Osteocyte (in vitro differentiated cells): Measurements from ENCODE around the gene PKD2L1. TPM values are rescaled to one million over a fixed set of nuclear protein-coding genes. Genes with fewer than 3 reads are reported as not detected.

Experiments used
- DNase-seq: peaks from one replicate; pipeline ENCODE4 v3.0.0; 2021; ENCODE audit warnings: mixed read lengths; ENCODE audit not compliant: unreplicated experiment; ENCODE audit errors: extremely low spot score
- H3K27ac Mint-ChIP-seq: one replicate; pipeline ENCODE4 v1.8.0; 2021; ENCODE audit warnings: mild to moderate bottlenecking, mixed read lengths; ENCODE audit not compliant: unreplicated experiment
- H3K27me3 Mint-ChIP-seq: one replicate; pipeline ENCODE4 v1.8.0; 2021; ENCODE audit warnings: mixed read lengths; ENCODE audit not compliant: unreplicated experiment
- H3K36me3 Mint-ChIP-seq: one replicate; pipeline ENCODE4 v1.8.0; 2021; ENCODE audit warnings: mixed read lengths; ENCODE audit not compliant: unreplicated experiment
- H3K4me1 Mint-ChIP-seq: one replicate; pipeline ENCODE4 v1.8.0; 2021; ENCODE audit warnings: mixed read lengths; ENCODE audit not compliant: unreplicated experiment
- H3K4me3 Mint-ChIP-seq: one replicate; pipeline ENCODE4 v1.8.0; 2021; ENCODE audit warnings: mild to moderate bottlenecking, moderate library complexity, mixed read lengths; ENCODE audit not compliant: unreplicated experiment
- H3K9me3 Mint-ChIP-seq: one replicate; pipeline ENCODE4 v1.8.0; 2021; ENCODE audit warnings: mixed read lengths; ENCODE audit not compliant: unreplicated experiment
- CTCF ChIP-seq: fragments of 200-600 bp; sonication (generic); IDR thresholded peaks from 2 replicates; pipeline ENCODE4 v1.5.0; 2021; ENCODE audit warnings: antibody characterized with exemption, mild to moderate bottlenecking, moderate library complexity
- total RNA-seq: library from RNA; stranded (reverse); gene quantifications from 2 replicates; pipeline ENCODE4 v1.2.1, GENCODE V29; 2021

The PKD2L1 gene
- total RNA-seq, 1 donor from 2014 or later: not detected

GRCh38 chr10:100325158-100325557 is 4.9 kb downstream of the PKD2L1 start:
- H3K4me3 Mint-ChIP-seq: no peak overlapping the region
- H3K27me3 Mint-ChIP-seq: peaks cover 66% of the 10 kb centered on the region

GRCh38 chr10:100319707-100320402 is 10.2 kb downstream of the PKD2L1 start:
- H3K27ac Mint-ChIP-seq: no peak overlapping the region
- no peak for TF ChIP-seq CTCF
- H3K36me3 Mint-ChIP-seq: no peaks in the 10 kb centered on the region
- H3K27me3 Mint-ChIP-seq: peaks cover 42% of the 10 kb centered on the region
- H3K4me3 Mint-ChIP-seq: no peak overlapping the region
- DNase-seq: no peak
- H3K9me3 Mint-ChIP-seq: no peaks in the 10 kb centered on the region
- peaks cover 8% of the 10 kb centered on the region for H3K4me1 Mint-ChIP-seq

More at GRCh38 chr10:100325158-100325557, 4.9 kb downstream of the PKD2L1 start:
- no peak for TF ChIP-seq CTCF
- no peaks in the 10 kb centered on the region for H3K4me1 Mint-ChIP-seq
- H3K27ac Mint-ChIP-seq: no peak overlapping the region
- H3K9me3 Mint-ChIP-seq: no peaks in the 10 kb centered on the region
- DNase-seq: no peak
- no peaks in the 10 kb centered on the region for H3K36me3 Mint-ChIP-seq

- no peak overlapping the region for H3K4me3 Mint-ChIP-seq
- no peak for TF ChIP-seq CTCF
- H3K4me1 Mint-ChIP-seq: peaks cover 8% of the 10 kb centered on the region
- no peak overlapping the region for H3K27ac Mint-ChIP-seq
- no peaks in the 10 kb centered on the region for H3K9me3 Mint-ChIP-seq
- H3K36me3 Mint-ChIP-seq: no peaks in the 10 kb centered on the region
- peaks cover 44% of the 10 kb centered on the region for H3K27me3 Mint-ChIP-seq
- no peak for DNase-seq
Measured at GRCh38 chr10:100318207-100318606, 11.8 kb downstream of the PKD2L1 start.

GRCh38 chr10:100315615-100316014 is 14.4 kb downstream of the PKD2L1 start:
- H3K9me3 Mint-ChIP-seq: no peaks in the 10 kb centered on the region

More at GRCh38 chr10:100315615-100316014, 14.4 kb downstream of the PKD2L1 start:
- H3K27ac Mint-ChIP-seq: no peak overlapping the region
- no peak overlapping the region for H3K4me3 Mint-ChIP-seq
- H3K4me1 Mint-ChIP-seq: peaks cover 8% of the 10 kb centered on the region
- H3K36me3 Mint-ChIP-seq: no peaks in the 10 kb centered on the region
- DNase-seq: no peak
- H3K27me3 Mint-ChIP-seq: peaks cover 59% of the 10 kb centered on the region
- TF ChIP-seq CTCF: no peak
